ENCODE data around the gene ZBTB25. TPM values are rescaled to one million over a fixed set of nuclear protein-coding genes. Genes with fewer than 3 reads are reported as not detected.

ZBTB25 gene, protein sequence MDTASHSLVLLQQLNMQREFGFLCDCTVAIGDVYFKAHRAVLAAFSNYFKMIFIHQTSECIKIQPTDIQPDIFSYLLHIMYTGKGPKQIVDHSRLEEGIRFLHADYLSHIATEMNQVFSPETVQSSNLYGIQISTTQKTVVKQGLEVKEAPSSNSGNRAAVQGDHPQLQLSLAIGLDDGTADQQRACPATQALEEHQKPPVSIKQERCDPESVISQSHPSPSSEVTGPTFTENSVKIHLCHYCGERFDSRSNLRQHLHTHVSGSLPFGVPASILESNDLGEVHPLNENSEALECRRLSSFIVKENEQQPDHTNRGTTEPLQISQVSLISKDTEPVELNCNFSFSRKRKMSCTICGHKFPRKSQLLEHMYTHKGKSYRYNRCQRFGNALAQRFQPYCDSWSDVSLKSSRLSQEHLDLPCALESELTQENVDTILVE
- 10 to 100 TPM; 24.6 to 25.4 TPM for total RNA-seq

DNA sequence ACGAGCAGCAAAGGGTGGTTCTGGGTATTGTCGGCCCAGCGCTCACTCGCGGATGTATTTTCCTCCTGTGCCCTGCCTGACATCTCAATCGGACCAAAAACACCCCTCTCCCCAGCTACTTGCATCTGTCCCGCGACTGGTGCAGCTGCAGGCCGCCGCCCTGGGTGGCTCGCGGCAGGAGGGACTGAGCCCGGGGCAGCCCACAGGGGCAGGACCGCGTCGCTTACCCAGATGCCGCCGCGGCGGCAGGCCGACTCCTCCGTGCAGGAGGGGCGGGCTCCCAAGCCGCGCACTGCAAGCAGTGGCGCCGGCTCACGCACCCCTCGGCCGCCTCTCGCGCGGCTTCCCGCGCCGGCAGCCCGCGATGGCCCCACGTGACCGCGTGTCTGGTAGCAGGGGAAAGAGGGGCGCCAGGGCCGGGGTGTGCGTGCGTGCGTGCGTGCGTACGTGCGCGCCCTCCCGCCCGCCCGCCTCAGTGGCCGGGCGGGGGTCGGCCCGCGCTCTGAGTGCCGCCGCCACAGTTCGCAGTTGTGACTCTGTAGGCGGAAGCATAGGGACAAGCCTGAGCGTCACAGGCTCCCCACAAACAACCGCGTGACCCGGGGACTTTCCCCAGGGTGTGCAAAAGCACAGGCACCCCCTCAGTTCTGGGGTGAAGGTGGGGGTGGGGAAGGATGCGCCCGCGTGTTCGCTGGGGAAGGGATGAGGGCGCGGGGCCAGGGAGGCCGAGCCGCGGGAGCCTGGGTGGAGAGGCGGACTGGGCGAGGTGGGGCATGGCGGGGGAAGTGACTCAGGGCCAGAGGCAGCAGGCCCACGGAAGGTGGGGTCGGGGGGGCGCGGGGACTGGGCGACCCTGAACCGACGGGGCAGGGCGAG, at the start of gene ZBTB25:
Gene ZBTB25 (minus strand): TSS at position 405 of the 876 bp plus-strand sequence. CDS start 13,305 bp downstream, outside the sequence.
- ChIA-PET CTCF (interaction anchor here (1.0 to 3.0 kb wide), 4 partner anchors 8 to 25 kb away, joined by 3 to 8 read pairs (median 3); no protein-coding TSS in a partner anchor), POLR2A (interaction anchor here (0.7 to 2.0 kb wide), 7 partner anchors 12 to 202 kb away, joined by 3 to 9 read pairs (median 4); partner anchors contain the start of genes HSPA2 and MTHFD1)

- POLR2A ChIA-PET = no interaction called here
- CTCF ChIA-PET = interaction anchor here (1.6 kb wide), 1 partner anchor 11 kb away, joined by 8 read pairs; the partner anchor contains the start of gene HSPA2
Observed at GRCh38 chr14:64550621-64551333, 47.1 kb upstream of the ZBTB25 start.

DNA sequence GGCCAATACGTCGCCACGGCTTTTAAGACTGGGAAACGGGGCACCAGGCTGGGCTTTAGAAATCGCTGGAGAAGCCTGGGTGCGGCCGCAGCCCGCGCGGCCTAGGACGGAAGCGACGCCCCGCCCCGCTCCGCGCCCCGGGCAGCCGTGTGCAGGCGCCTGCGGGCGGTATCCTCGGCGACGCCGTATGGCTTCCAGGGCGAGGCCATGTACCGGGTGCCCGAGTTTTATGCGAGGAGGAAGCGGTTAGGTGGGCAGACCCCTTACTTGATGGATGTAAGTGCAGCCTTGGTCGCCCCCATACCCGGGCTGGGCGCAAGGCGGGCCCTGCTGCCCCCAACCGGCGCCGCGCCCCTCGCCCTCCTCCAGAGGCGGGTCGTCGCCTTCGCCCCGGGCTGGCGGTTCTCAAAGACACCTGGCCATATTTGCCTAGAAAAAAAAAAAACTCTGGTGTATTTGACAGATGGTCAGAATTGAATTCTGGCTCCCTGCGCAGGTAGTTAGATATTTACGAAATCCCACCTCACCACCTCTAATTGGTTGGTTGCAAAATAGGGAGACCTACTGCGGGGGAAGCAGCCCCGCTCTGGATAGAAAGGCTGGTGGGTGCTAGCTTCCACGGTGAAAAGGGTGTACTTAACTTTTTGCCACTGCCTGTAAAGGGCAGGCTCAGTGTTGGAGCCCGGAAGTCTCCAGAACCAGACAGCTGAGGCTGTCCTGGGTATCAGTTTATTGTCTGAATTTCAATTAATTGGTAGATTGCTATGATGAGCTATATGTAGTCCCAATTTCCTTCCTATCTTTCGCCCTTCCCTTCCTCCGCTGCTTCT, 46.4 kb upstream of the ZBTB25 start, which contains the start of gene PPP1R36:
Gene PPP1R36 (plus strand): TSS at position 171 of the 830 bp plus-strand sequence. CDS start 37 bp downstream, at position 208.
- POLR2A ChIA-PET = no interaction called here

DNA sequence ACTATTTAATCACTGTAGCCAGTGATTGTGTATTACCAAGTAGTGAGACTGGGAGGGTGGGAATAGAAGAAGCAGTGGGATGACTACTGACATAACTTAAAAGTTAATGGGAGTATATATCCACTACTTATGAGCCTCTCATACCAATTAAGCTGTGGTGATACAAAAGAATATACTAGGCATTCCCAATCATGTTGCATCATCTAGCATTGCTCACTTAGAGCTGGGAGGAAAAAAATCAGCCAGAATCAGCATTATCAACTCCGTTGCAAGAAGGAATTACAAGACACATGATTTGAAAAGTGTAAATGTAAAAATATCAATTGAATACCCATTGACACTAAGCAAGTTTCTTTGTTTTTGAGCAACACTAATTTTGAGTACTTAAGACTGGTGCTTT, 45.4 kb upstream of the ZBTB25 start:
- ChIA-PET CTCF (interaction anchor here (0.6 kb wide), 1 partner anchor 88 kb away, joined by 3 read pairs; no protein-coding TSS in a partner anchor), POLR2A (no interaction called here)

More for the DNA sequence above, 46.4 kb upstream of the ZBTB25 start, which contains the start of gene PPP1R36:
- CTCF ChIA-PET = interaction anchor here (1.6 kb wide), 1 partner anchor 10 kb away, joined by 8 read pairs; the partner anchor contains the start of gene HSPA2

GRCh38 chr14:64544607-64545312, 41.1 kb upstream of the ZBTB25 start:
- ChIA-PET CTCF (no interaction called here), POLR2A (no interaction called here)

- POLR2A ChIA-PET = interaction anchor here (0.6 kb wide), 1 partner anchor 174 kb away, joined by 4 read pairs; no protein-coding TSS in a partner anchor
- CTCF ChIA-PET = interaction anchor here (4.2 kb wide), 1 partner anchor 94 kb away, joined by 16 read pairs; no protein-coding TSS in a partner anchor
Observed at GRCh38 chr14:64542836-64543201, 39.2 kb upstream of the ZBTB25 start.

GRCh38 chr14:64541972-64542835, 38.6 kb upstream of the ZBTB25 start:
- POLR2A ChIA-PET = interaction anchor here (0.6 kb wide), 2 partner anchors 108 to 154 kb away, joined by 3 read pairs; partner anchors contain the start of gene MTHFD1

GRCh38 chr14:64541261-64541971, 37.8 kb upstream of the ZBTB25 start:
- POLR2A ChIA-PET = interaction anchor here (0.6 kb wide), 2 partner anchors 107 to 153 kb away, joined by 3 read pairs; partner anchors contain the start of gene MTHFD1
- CTCF ChIA-PET = interaction anchor here (0.9 to 4.2 kb wide), 2 partner anchors 14 to 95 kb away, joined by 3 to 16 read pairs; no protein-coding TSS in a partner anchor

More at GRCh38 chr14:64541972-64542835, 38.6 kb upstream of the ZBTB25 start:
- CTCF ChIA-PET = interaction anchor here (4.2 kb wide), 1 partner anchor 95 kb away, joined by 16 read pairs; no protein-coding TSS in a partner anchor

DNA sequence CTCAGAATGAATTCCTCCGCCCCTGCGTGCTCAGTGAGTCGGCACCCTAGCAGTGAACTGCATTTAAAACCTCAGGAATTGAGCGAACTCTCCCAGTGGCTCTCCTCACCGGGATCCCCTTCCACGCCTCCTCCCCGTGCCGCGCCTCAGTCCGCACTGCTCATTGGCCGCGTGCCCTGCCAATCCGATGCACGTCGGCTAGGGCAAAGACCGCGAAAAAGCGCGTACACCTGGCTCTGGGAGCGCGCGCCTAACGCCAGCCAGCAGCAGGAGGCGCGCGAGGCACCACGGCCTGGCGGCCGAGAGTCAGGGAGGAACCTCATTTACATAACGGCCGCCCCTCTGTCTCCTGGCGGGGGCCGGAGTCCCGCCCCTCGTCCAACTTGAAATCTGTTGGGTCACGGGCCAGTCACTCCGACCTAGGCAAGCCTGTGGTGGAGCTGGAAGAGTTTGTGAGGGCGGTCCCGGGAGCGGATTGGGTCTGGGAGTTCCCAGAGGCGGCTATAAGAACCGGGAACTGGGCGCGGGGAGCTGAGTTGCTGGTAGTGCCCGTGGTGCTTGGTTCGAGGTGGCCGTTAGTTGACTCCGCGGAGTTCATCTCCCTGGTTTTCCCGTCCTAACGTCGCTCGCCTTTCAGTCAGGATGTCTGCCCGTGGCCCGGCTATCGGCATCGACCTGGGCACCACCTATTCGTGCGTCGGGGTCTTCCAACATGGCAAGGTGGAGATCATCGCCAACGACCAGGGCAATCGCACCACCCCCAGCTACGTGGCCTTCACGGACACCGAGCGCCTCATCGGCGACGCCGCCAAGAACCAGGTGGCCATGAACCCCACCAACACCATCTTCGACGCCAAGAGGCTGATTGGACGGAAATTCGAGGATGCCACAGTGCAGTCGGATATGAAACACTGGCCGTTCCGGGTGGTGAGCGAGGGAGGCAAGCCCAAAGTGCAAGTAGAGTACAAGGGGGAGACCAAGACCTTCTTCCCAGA, 36.9 kb upstream of the ZBTB25 start, which contains the start of gene HSPA2:
Gene HSPA2 (plus strand): TSS at position 534 of the 995 bp plus-strand sequence. CDS start 109 bp downstream, at position 643.
- POLR2A ChIA-PET = interaction anchor here (0.8 to 1.1 kb wide), 3 partner anchors 36 to 153 kb away, joined by 3 to 6 read pairs (median 5); partner anchors contain the start of gene ZBTB1
- CTCF ChIA-PET = interaction anchor here (0.6 to 4.2 kb wide), 11 partner anchors 10 to 210 kb away, joined by 3 to 16 read pairs (median 3); no protein-coding TSS in a partner anchor

DNA sequence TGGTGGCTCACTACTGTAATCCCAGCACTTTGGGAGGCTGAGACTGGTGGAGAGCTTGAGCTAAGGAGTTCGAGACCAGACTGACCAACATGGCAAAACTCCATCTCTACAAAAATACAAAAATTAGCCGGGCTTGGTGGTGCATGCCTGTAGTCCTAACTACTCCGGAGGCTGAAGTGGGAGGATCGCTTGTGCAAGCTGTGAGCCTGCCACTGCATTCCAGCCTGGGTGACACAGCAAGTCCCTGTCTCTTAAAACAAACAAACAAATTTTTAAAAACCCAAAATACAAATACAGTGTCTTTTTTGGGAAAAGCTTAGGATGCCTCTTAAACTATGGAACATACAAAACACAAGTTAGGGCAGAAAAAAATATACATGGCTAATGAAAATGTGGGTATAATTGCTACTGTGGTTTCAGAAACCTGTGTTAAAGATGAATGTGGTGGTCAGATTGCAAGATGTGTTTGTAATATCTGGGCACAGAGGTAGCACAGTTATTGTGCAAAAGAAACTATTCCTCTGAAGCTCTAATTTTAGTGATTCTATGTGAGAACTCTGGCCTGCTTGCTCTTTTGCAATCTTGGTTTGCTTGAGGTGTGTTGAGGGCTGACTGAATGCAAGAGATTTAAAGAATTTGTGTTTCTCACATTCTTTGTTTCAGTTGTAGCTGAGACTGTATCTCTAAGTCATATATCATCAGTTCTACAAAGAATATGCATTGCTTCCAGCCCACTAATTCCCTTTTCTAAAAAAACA, 33.0 kb upstream of the ZBTB25 start:
- ChIA-PET CTCF (interaction anchor here (1.3 kb wide), 1 partner anchor 63 kb away, joined by 3 read pairs; no protein-coding TSS in a partner anchor), POLR2A (no interaction called here)

GRCh38 chr14:64531567-64531966, 27.9 kb upstream of the ZBTB25 start:
- POLR2A ChIA-PET = no interaction called here

GRCh38 chr14:64525354-64525753, 21.7 kb upstream of the ZBTB25 start:
- CTCF ChIA-PET = no interaction called here
- POLR2A ChIA-PET = no interaction called here

More at GRCh38 chr14:64531567-64531966, 27.9 kb upstream of the ZBTB25 start:
- CTCF ChIA-PET = interaction anchor here (1.5 kb wide), 1 partner anchor 8 kb away, joined by 4 read pairs; the partner anchor contains the start of gene HSPA2

GRCh38 chr14:64522591-64523355, 19.1 kb upstream of the ZBTB25 start:
- ChIA-PET POLR2A (no interaction called here), CTCF (no interaction called here)

Data from activated CD8-positive, alpha-beta memory T cell treated with anti-CD3 and anti-CD28 coated beads for 36 hours (primary cell).